HFFc6 (cell line): ENCODE data around the gene PILRB. TPM values are rescaled to one million over a fixed set of nuclear protein-coding genes. Genes with fewer than 3 reads are reported as not detected.

Source experiments
- DNase-seq: peaks from one replicate; pipeline ENCODE4 v3.0.0-alpha.2; 2018
- H3K27ac Mint-ChIP-seq: 2 replicates; pipeline ENCODE4 v1.8.0; 2020; ENCODE audit warnings: mild to moderate bottlenecking, mixed read lengths
- H3K27me3 Mint-ChIP-seq: 2 replicates; pipeline ENCODE4 v1.8.0; 2021; ENCODE audit warnings: mild to moderate bottlenecking, moderate library complexity, mixed read lengths; ENCODE audit not compliant: insufficient read depth
- H3K36me3 Mint-ChIP-seq: 2 replicates; pipeline ENCODE4 v1.8.0; 2021; ENCODE audit warnings: low read depth, mixed read lengths
- H3K4me1 Mint-ChIP-seq: 2 replicates; pipeline ENCODE4 v1.8.0; 2020; ENCODE audit warnings: low read depth, mixed read lengths
- H3K4me3 Mint-ChIP-seq: 2 replicates; pipeline ENCODE4 v1.8.0; 2020; ENCODE audit warnings: mild to moderate bottlenecking, moderate library complexity, mixed read lengths
- H3K9me3 Mint-ChIP-seq: 2 replicates; pipeline ENCODE4 v1.8.0; 2020; ENCODE audit warnings: mild to moderate bottlenecking, mixed read lengths
- CTCF ChIP-seq: fragments of 200-600 bp; sonication (generic); IDR thresholded peaks from 2 replicates; pipeline ENCODE4 v1.5.0; 2021; ENCODE audit warnings: antibody characterized with exemption, mild to moderate bottlenecking
- total RNA-seq, 6 experiments: library from RNA; stranded (reverse); fragmentation: NEBNext Ultra II Directional; extraction: Animal tissue kit (Norgen Biotek cat#: 25700); gene quantifications; 2 replicates in 1 of 6; 3 replicates in 5 of 6; pipeline ENCODE4 v1.2.3, GENCODE V29; 2021

Gene PILRB
- total RNA-seq, 6 experiments from 2014 or later: 7.0 to 12.6 (median 10.6) TPM

GRCh38 chr7:100396421-100396982, 38.6 kb downstream of the PILRB start:
- no peak overlapping the region for H3K4me3 Mint-ChIP-seq
- no peak for TF ChIP-seq CTCF
- no peak for DNase-seq
- H3K9me3 Mint-ChIP-seq: no peaks in the 10 kb centered on the region
- no peak overlapping the region for H3K27ac Mint-ChIP-seq
- peaks cover 6% of the 10 kb centered on the region; the same call in 1 of the 2 replicates for H3K4me1 Mint-ChIP-seq
- H3K36me3 Mint-ChIP-seq: no peaks in the 10 kb centered on the region
- peaks cover 21% of the 10 kb centered on the region for H3K27me3 Mint-ChIP-seq

GRCh38 chr7:100397315-100398081, 39.6 kb downstream of the PILRB start:
- peaks cover 18% of the 10 kb centered on the region for H3K27me3 Mint-ChIP-seq
- no peak overlapping the region for H3K27ac Mint-ChIP-seq
- no peaks in the 10 kb centered on the region for H3K9me3 Mint-ChIP-seq
- peaks cover 2% of the 10 kb centered on the region; the same call in 1 of the 2 replicates for H3K4me1 Mint-ChIP-seq
- no peaks in the 10 kb centered on the region for H3K36me3 Mint-ChIP-seq
- no peak overlapping the region for H3K4me3 Mint-ChIP-seq
- DNase-seq: no peak
- no peak for TF ChIP-seq CTCF

DNA sequence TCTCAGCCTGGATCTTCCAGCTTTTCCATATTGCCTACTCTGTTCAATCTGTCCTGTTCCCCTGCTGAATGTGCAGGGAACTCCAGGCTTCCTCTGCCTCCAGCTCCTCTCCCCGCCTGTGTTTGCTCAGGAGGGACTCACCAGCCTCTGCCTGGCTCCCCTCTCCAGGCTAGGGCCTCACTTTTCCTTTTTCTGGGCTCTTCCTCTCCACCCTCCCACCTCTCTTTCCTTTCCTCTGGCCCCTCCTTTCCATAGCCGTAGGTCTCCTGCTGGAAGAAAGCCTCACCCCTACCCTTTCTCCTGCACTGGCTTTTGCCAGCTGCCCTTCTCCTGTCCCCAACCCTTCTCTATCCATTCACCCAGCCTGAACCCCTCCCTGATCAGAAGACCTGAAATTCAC, 40.3 kb downstream of the PILRB start:
- Mint-ChIP-seq H3K27ac (no peak overlapping the region), H3K4me3 (no peak overlapping the region), H3K4me1 (no peaks in the 10 kb centered on the region), H3K9me3 (no peaks in the 10 kb centered on the region), H3K27me3 (peaks cover 18% of the 10 kb centered on the region), H3K36me3 (no peaks in the 10 kb centered on the region)
- DNase-seq: no peak
- no peak for TF ChIP-seq CTCF

DNA sequence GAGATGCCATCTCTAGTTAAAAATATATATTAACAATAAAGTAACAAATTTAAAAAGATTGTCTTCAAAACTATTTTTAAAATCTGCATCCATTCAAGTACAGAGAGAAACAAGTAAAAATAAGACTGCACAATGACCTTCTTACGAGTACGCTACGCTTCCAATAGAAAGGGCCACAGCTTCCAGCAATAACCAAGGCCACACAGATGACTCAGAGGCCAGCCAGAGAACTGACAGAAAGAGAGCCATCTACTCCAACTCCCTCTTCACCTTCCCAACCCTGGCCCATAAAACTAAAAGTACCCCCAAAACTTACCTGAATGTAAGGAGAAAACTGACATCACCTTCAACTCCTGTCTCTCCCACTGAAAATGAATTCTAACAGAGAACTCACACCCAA, 42.1 kb downstream of the PILRB start:
- Mint-ChIP-seq H3K27me3 (peaks cover 23% of the 10 kb centered on the region), H3K4me3 (no peak overlapping the region), H3K27ac (no peak overlapping the region), H3K4me1 (no peaks in the 10 kb centered on the region), H3K9me3 (no peaks in the 10 kb centered on the region), H3K36me3 (no peaks in the 10 kb centered on the region)
- no peak for TF ChIP-seq CTCF
- DNase-seq: no peak

DNA sequence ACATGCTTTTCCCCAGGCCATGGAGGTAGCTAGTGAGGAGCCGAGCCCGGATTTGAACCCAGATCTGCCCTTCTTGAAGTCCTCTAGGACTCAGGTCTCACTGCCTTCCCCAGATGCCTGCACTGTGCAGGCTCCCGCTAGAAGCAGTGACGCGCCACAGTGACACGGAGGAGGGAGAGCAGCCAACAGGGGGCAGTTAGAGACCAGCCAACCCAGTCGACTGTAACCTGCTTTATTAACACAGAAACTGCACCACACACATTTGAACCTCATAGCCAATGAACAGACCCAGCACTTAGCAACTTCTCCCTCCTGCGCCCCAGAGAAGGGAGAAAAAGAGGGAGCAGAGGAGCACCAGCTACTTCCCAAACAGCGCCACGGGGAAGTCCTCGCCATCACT, 42.7 kb downstream of the PILRB start:
- DNase-seq: no peak
- H3K4me1 Mint-ChIP-seq: no peaks in the 10 kb centered on the region
- no peak overlapping the region for H3K4me3 Mint-ChIP-seq
- H3K27ac Mint-ChIP-seq: no peak overlapping the region
- peaks cover 23% of the 10 kb centered on the region for H3K27me3 Mint-ChIP-seq
- no peaks in the 10 kb centered on the region for H3K36me3 Mint-ChIP-seq
- no peaks in the 10 kb centered on the region for H3K9me3 Mint-ChIP-seq
- peak; percentile 34; the same call in 1 of the 2 replicates for TF ChIP-seq CTCF
